SH-SY5Y (cell line): ENCODE data around the gene RAB3C.

ENCODE experiments used
- GATA2 ChIP-seq: IDR thresholded peaks from 2 replicates; pipeline ENCODE4 v1.6.1; 2011; ENCODE audit warnings: mild to moderate bottlenecking, low read depth, low read length
- GATA3 ChIP-seq: IDR thresholded peaks from 2 replicates; pipeline ENCODE4 v1.6.1; 2011; ENCODE audit warnings: low read depth, mild to moderate bottlenecking, low read length, moderate library complexity

GRCh38 chr5:58825441-58825840, 242.6 kb downstream of the RAB3C start:
- TF ChIP-seq GATA2: no peak
- TF ChIP-seq GATA3: no peak
